Renal cortex interstitium (tissue), 11 donors: ENCODE measurements around the gene EMCN. TPM values are rescaled to one million over a fixed set of nuclear protein-coding genes. Genes with fewer than 3 reads are reported as not detected.

ENCODE experiments used
- DNase-seq, 11 donors: peaks; one replicate each; pipeline ENCODE4 v3.0.0-alpha.2; 2013; ENCODE audit warnings: low read depth in 9 of 11, low spot score in 4 of 11; ENCODE audit errors: extremely low read depth in 1 of 11
- polyA plus RNA-seq, 3 donors: library from polyadenylated mRNA; unstranded; fragments of 120-200 nt; gene quantifications; one replicate each; pipeline ENCODE4 v1.2.1, GENCODE V29; 2013; ENCODE audit not compliant: insufficient read length in 3 of 3

The EMCN gene
- polyA plus RNA-seq, 3 donors, result 110 to 174 (median 137) TPM

GRCh38 chr4:100348473-100348872 lies 169.3 kb downstream of the EMCN start:
- DNase-seq, result no peak

- DNase-seq, result no peak
Measured at GRCh38 chr4:100347241-100347640, 170.6 kb downstream of the EMCN start.

- no peak for DNase-seq
Measured at GRCh38 chr4:100345585-100345984, 172.2 kb downstream of the EMCN start.
